ENCODE data around the gene SCIN. TPM values are rescaled to one million over a fixed set of nuclear protein-coding genes. Genes with fewer than 3 reads are reported as not detected.
"Not testable (repeated sequence)": the region's sequence is repeated elsewhere in the genome, so short reads cannot be mapped to it uniquely, and the experiment has no call there.

Gene SCIN
- total RNA-seq, 1 donor = 4.7 TPM

DNA sequence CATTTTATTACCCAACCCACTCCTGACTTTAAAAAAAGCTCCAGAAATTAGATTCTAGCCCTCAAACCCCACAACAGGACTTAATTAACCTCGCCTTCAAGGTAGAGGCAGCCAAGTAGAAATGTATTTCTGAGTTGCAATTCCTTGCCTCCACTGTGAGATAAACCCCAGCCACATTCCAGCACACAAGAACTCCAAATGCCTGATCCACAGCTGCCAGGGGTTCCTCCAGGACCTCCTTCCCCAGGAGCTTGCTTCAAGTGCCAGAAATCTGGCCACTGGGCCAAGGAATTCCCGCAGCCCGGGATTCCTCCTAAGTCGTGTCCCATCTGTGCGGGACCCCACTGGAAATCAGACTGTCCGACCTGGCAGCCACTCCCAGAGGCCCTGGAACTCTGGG is 91.1 kb downstream of the SCIN start:
- Histone ChIP-seq H3K27ac (ENCODE audit: low read depth, low read length) (no peak overlapping the region), H3K27me3 (ENCODE audit: insufficient read depth, low read length) (no peaks in the 10 kb centered on the region), H2AFZ (ENCODE audit: low read length) (no peak overlapping the region), H3K4me1 (ENCODE audit: insufficient read depth, low read length) (peaks cover 16% of the 10 kb centered on the region), H3K4me3 (ENCODE audit: insufficient read depth, low read length) (no peak overlapping the region), H4K20me1 (ENCODE audit: insufficient read depth, low read length) (no peaks in the 10 kb centered on the region), H3K36me3 (ENCODE audit: insufficient read depth, low read length) (no peaks in the 10 kb centered on the region), H3K79me2 (ENCODE audit: insufficient read depth, low read length) (no peaks in the 10 kb centered on the region), H3K4me2 (ENCODE audit: insufficient read depth, low read length) (no peak overlapping the region), H3K9me3 (ENCODE audit: low read depth, low read length) (no peaks in the 10 kb centered on the region)
- DNase-seq (ENCODE audit: insufficient read length, low spot score, missing footprints) = no peak
- TF ChIP-seq, protein P1, sequence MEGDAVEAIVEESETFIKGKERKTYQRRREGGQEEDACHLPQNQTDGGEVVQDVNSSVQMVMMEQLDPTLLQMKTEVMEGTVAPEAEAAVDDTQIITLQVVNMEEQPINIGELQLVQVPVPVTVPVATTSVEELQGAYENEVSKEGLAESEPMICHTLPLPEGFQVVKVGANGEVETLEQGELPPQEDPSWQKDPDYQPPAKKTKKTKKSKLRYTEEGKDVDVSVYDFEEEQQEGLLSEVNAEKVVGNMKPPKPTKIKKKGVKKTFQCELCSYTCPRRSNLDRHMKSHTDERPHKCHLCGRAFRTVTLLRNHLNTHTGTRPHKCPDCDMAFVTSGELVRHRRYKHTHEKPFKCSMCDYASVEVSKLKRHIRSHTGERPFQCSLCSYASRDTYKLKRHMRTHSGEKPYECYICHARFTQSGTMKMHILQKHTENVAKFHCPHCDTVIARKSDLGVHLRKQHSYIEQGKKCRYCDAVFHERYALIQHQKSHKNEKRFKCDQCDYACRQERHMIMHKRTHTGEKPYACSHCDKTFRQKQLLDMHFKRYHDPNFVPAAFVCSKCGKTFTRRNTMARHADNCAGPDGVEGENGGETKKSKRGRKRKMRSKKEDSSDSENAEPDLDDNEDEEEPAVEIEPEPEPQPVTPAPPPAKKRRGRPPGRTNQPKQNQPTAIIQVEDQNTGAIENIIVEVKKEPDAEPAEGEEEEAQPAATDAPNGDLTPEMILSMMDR (IDR thresholded peaks at IDR 0.05; ENCODE audit: extremely low read depth, low read depth, low read length) = no peak

DNA sequence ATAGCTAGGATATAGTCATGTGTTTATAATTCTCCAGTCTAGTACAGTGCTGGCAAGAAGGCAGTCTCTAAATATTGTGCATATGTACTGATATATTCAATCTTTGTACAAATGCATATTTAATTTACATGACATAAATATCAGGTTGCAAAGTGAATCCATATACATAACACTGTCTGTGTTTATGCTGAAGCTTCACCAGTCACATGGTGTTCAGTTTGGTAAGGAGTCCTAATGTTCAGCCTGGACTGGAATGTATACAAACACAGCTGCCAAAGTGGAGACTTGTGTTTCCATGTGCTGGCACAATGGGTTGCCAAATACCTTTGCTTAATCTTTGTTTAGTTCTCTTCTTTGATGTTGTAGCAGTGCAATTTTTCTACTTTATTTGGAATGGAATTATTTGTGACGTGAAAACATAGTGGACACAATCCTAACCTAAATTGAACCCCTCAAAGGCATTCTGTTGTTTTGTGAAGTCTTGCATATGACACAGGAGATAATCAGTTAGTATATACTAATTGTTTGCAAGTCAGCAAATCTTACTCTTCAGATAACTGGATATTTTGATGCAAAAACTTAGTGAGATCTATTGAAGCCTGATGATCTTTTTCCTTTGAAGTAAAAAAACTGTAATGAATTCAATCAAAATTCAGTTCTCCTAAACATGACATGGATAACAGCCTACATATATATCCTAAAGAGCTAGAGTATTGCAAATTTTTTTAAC is 99.6 kb downstream of the SCIN start:
- peak; percentile 2 for DNase-seq (ENCODE audit: insufficient read length, low spot score, missing footprints)
- Histone ChIP-seq H3K4me3 (ENCODE audit: insufficient read depth, low read length) (no peak overlapping the region), H3K27ac (ENCODE audit: low read depth, low read length) (no peak overlapping the region), H3K4me1 (ENCODE audit: insufficient read depth, low read length) (peaks cover 3% of the 10 kb centered on the region), H3K79me2 (ENCODE audit: insufficient read depth, low read length) (no peaks in the 10 kb centered on the region), H3K27me3 (ENCODE audit: insufficient read depth, low read length) (no peaks in the 10 kb centered on the region), H3K36me3 (ENCODE audit: insufficient read depth, low read length) (no peaks in the 10 kb centered on the region), H3K4me2 (ENCODE audit: insufficient read depth, low read length) (no peak overlapping the region), H4K20me1 (ENCODE audit: insufficient read depth, low read length) (no peaks in the 10 kb centered on the region), H3K9me3 (ENCODE audit: low read depth, low read length) (no peaks in the 10 kb centered on the region), H2AFZ (ENCODE audit: low read length) (no peak overlapping the region)
- TF ChIP-seq, protein P1 (IDR thresholded peaks at IDR 0.05; ENCODE audit: extremely low read depth, low read depth, low read length) = no peak

DNA sequence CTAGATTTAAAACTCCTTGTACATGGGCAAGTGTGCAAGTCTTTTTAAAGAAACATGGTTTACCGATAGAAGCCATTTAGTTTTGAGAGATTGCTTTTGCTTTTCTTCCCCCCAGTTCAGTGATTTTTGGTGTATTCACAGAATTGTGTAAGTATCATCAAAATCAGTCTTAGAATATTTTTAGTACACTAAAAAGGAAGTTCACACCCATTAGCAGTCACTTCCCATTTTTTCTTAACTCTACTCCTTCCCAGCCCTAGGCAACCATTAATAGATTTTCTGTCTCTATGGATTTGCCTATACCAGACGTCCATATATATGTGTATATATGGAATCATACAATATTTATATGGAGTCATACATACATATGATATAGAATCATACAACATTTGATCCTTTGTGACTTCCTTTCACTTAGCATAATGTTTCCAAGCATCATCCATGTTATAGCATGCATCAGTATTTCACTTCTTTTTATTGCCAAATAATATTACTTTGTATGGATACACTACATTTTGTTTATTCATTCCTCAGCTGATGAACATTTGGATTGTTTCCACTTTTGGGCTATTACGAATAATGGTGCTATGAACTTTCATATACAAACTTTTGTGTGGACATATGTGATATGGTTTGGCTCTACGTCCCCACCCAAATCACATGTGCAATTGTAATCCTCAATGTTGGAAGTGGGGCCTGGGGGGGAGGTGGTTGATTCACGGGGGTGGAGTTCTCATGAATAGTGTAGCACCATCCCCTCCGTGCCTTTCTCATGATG is 100.4 kb downstream of the SCIN start:
- no peak overlapping the region for H3K27ac ChIP-seq (ENCODE audit: low read depth, low read length)
- no peaks in the 10 kb centered on the region for H3K36me3 ChIP-seq (ENCODE audit: insufficient read depth, low read length)
- H4K20me1 ChIP-seq (ENCODE audit: insufficient read depth, low read length) = no peaks in the 10 kb centered on the region
- H3K4me2 ChIP-seq (ENCODE audit: insufficient read depth, low read length) = no peak overlapping the region
- TF ChIP-seq, protein P1 (IDR thresholded peaks at IDR 0.05; ENCODE audit: extremely low read depth, low read depth, low read length) = no peak
- no peaks in the 10 kb centered on the region for H3K9me3 ChIP-seq (ENCODE audit: low read depth, low read length)
- no peak for DNase-seq (ENCODE audit: insufficient read length, low spot score, missing footprints)
- H3K79me2 ChIP-seq (ENCODE audit: insufficient read depth, low read length) = no peaks in the 10 kb centered on the region
- H3K4me3 ChIP-seq (ENCODE audit: insufficient read depth, low read length) = no peak overlapping the region
- H2AFZ ChIP-seq (ENCODE audit: low read length) = no peak overlapping the region
- H3K27me3 ChIP-seq (ENCODE audit: insufficient read depth, low read length) = no peaks in the 10 kb centered on the region
- peaks cover 3% of the 10 kb centered on the region for H3K4me1 ChIP-seq (ENCODE audit: insufficient read depth, low read length)

DNA sequence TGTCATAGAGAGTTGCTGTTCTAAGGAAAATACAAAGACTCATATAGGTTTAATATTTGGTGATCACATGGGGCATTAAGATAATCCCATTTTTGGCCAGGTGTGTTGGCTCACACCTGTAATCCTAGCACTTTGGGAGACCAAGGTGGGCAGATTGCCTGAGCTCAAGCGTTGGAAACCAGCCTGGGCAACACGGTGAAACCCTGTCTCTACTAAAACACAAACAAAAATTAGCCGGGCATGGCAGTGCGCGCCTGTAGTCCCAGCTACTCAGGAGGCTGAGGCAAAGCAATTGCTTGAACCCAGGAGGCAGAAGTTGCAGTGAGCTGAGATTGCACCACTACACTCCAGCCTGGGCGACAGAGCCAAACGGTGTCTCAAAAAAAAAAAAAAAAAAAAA is 102.9 kb downstream of the SCIN start:
- not testable (repeated sequence) for H3K27ac ChIP-seq (ENCODE audit: low read depth, low read length); H2AFZ ChIP-seq (ENCODE audit: low read length); H3K79me2 ChIP-seq (ENCODE audit: insufficient read depth, low read length); H3K4me2 ChIP-seq (ENCODE audit: insufficient read depth, low read length); H4K20me1 ChIP-seq (ENCODE audit: insufficient read depth, low read length); H3K9me3 ChIP-seq (ENCODE audit: low read depth, low read length); DNase-seq (ENCODE audit: insufficient read length, low spot score, missing footprints); H3K4me1 ChIP-seq (ENCODE audit: insufficient read depth, low read length); H3K36me3 ChIP-seq (ENCODE audit: insufficient read depth, low read length); H3K27me3 ChIP-seq (ENCODE audit: insufficient read depth, low read length); H3K4me3 ChIP-seq (ENCODE audit: insufficient read depth, low read length)
